Fibroblast of skin of left biceps (primary cell): ENCODE measurements around the gene YIPF7.

ENCODE experiments used
- DNase-seq, 2 experiments: peaks; one replicate each; pipeline ENCODE4 v3.0.0-alpha.2; 2013; ENCODE audit warnings: low read depth in 2 of 2

Gene YIPF7

GRCh38 chr4:44623676-44624075 is 27.7 kb downstream of the YIPF7 start:
- no peak for DNase-seq

- DNase-seq: no peak
Measured at GRCh38 chr4:44616621-44617020, 34.8 kb downstream of the YIPF7 start.

- no peak for DNase-seq
Measured at GRCh38 chr4:44583393-44583792, 68.0 kb downstream of the YIPF7 start.

- no peak for DNase-seq
Measured at GRCh38 chr4:44580231-44580630, 71.2 kb downstream of the YIPF7 start.

- DNase-seq: no peak
Measured at GRCh38 chr4:44578954-44579353, 72.5 kb downstream of the YIPF7 start.
